ENCODE results near the gene PML. TPM values are rescaled to one million over a fixed set of nuclear protein-coding genes. Genes with fewer than 3 reads are reported as not detected.
"Not testable (repeated sequence)": the region's sequence is repeated elsewhere in the genome, so short reads cannot be mapped to it uniquely, and the experiment has no call there.

The PML gene
- polyA plus RNA-seq, 1 donor (not counting 4 experiments of a cell fraction or from before 2014, with no cell fraction given) = 20.5 TPM

DNA sequence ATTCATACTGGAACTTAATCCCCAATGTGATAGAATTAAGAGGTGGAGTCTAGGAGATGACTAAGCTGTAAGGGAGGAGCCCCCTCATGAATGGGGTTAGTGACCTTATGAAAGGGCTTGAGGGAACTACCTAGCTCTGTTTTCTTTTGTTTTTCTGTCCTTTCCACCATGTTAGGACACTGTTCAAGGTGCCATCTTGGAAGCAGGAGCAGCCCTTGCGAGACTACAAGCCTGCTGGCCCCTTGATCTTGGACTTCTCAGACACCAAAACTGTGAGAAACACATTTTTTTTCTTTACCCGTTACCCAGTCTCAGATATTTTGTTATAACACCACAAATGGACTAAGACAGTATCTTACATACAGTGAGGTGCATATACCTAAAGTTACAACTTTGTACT is 61.3 kb downstream of the PML start:
- FAIRE-seq = no peak
- H2AFZ ChIP-seq (ENCODE audit: control insufficient read depth, low read length) = no peak overlapping the region

DNA sequence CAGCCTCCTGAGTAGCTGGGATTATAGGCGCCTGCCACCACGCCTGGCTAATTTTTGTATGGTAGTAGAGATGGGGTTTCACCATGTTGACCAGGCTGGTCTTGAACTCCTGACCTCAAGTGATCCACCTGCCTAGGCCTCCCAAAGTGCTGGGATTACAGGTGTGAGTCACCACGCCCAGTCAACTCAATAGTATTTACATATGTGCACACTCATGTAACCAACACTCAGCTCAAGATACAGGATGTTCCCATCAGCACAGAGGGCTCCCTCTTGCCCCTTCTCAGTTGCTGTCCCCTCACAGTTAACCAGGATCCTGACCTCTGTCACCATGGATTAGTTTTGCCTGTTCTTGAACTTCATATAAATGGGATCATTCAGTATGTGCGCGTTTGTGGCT is 61.8 kb downstream of the PML start:
- FAIRE-seq; H3K4me3 ChIP-seq (ENCODE audit: control insufficient read depth in 2 of 3, extremely low read depth in 1 of 3, insufficient read depth in 2 of 3, low read depth in 1 of 3, low read length in 3 of 3); H3K9me3 ChIP-seq (ENCODE audit: control insufficient read depth, low read depth, low read length); H3K27me3 ChIP-seq (ENCODE audit: control insufficient read depth, extremely low read depth, insufficient read depth, low read length); H4K20me1 ChIP-seq (ENCODE audit: control insufficient read depth, extremely low read depth, insufficient read depth, low read length); H3K4me2 ChIP-seq (ENCODE audit: control insufficient read depth, extremely low read depth, insufficient read depth, low read depth, low read length); H3K9me1 ChIP-seq (ENCODE audit: control insufficient read depth, extremely low read depth, insufficient read depth, low read length); H2AFZ ChIP-seq (ENCODE audit: control insufficient read depth, low read length); H3K9ac ChIP-seq (ENCODE audit: control insufficient read depth, extremely low read depth, insufficient read depth, low read length); DNase-seq (ENCODE audit: low read depth, low spot score); dilution Hi-C loops (cut with MboI; ENCODE audit: extremely low pct_ligation_motif_present, low sequenced_read_pairs); H3K79me2 ChIP-seq (ENCODE audit: control insufficient read depth, insufficient read depth, low read length); H3K27ac ChIP-seq (ENCODE audit: control insufficient read depth, insufficient read depth, low read length); H3K36me3 ChIP-seq (ENCODE audit: control insufficient read depth in 2 of 2, extremely low read depth in 1 of 2, insufficient read depth in 2 of 2, low read length in 2 of 2); H3K4me1 ChIP-seq (ENCODE audit: control insufficient read depth, extremely low read depth, insufficient read depth, low read length): not testable (repeated sequence)

More for the DNA sequence above, 61.3 kb downstream of the PML start:
- no peaks in the 10 kb centered on the region for H3K79me2 ChIP-seq (ENCODE audit: control insufficient read depth, insufficient read depth, low read length)
- no peak overlapping the region for H3K27ac ChIP-seq (ENCODE audit: control insufficient read depth, insufficient read depth, low read length)
- DNase-seq (ENCODE audit: low read depth, low spot score) = no peak
- no peak overlapping the region for H3K9ac ChIP-seq (ENCODE audit: control insufficient read depth, extremely low read depth, insufficient read depth, low read length)
- H3K4me2 ChIP-seq (ENCODE audit: control insufficient read depth, extremely low read depth, insufficient read depth, low read depth, low read length) = no peak overlapping the region
- no peaks in the 10 kb centered on the region for H4K20me1 ChIP-seq (ENCODE audit: control insufficient read depth, extremely low read depth, insufficient read depth, low read length)
- no peak overlapping the region for H3K4me3 ChIP-seq (ENCODE audit: control insufficient read depth in 2 of 3, extremely low read depth in 1 of 3, insufficient read depth in 2 of 3, low read depth in 1 of 3, low read length in 3 of 3)
- H3K9me3 ChIP-seq (ENCODE audit: control insufficient read depth, low read depth, low read length) = peaks cover 2% of the 10 kb centered on the region
- H3K36me3 ChIP-seq (ENCODE audit: control insufficient read depth in 2 of 2, extremely low read depth in 1 of 2, insufficient read depth in 2 of 2, low read length in 2 of 2) = no peaks in the 10 kb centered on the region
- no peaks in the 10 kb centered on the region for H3K27me3 ChIP-seq (ENCODE audit: control insufficient read depth, extremely low read depth, insufficient read depth, low read length)
- TF ChIP-seq, protein P1, sequence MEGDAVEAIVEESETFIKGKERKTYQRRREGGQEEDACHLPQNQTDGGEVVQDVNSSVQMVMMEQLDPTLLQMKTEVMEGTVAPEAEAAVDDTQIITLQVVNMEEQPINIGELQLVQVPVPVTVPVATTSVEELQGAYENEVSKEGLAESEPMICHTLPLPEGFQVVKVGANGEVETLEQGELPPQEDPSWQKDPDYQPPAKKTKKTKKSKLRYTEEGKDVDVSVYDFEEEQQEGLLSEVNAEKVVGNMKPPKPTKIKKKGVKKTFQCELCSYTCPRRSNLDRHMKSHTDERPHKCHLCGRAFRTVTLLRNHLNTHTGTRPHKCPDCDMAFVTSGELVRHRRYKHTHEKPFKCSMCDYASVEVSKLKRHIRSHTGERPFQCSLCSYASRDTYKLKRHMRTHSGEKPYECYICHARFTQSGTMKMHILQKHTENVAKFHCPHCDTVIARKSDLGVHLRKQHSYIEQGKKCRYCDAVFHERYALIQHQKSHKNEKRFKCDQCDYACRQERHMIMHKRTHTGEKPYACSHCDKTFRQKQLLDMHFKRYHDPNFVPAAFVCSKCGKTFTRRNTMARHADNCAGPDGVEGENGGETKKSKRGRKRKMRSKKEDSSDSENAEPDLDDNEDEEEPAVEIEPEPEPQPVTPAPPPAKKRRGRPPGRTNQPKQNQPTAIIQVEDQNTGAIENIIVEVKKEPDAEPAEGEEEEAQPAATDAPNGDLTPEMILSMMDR (optimal IDR thresholded peaks at IDR 0.05 in 1 of 3, IDR thresholded peaks at IDR 0.05 in 1 of 3, conservative IDR thresholded peaks at IDR 0.05 in 1 of 3; ENCODE audit: extremely low read depth in 1 of 3, insufficient read depth in 2 of 3, low read length in 3 of 3) = no peak
- TF ChIP-seq EZH2 (IDR thresholded peaks at IDR 0.05; ENCODE audit: low read length) = no peak
- H3K4me1 ChIP-seq (ENCODE audit: control insufficient read depth, extremely low read depth, insufficient read depth, low read length) = peaks cover 13% of the 10 kb centered on the region
- H3K9me1 ChIP-seq (ENCODE audit: control insufficient read depth, extremely low read depth, insufficient read depth, low read length) = no peaks in the 10 kb centered on the region
- dilution Hi-C loops (cut with MboI; ENCODE audit: extremely low pct_ligation_motif_present, low sequenced_read_pairs) = no loop called here

DNA sequence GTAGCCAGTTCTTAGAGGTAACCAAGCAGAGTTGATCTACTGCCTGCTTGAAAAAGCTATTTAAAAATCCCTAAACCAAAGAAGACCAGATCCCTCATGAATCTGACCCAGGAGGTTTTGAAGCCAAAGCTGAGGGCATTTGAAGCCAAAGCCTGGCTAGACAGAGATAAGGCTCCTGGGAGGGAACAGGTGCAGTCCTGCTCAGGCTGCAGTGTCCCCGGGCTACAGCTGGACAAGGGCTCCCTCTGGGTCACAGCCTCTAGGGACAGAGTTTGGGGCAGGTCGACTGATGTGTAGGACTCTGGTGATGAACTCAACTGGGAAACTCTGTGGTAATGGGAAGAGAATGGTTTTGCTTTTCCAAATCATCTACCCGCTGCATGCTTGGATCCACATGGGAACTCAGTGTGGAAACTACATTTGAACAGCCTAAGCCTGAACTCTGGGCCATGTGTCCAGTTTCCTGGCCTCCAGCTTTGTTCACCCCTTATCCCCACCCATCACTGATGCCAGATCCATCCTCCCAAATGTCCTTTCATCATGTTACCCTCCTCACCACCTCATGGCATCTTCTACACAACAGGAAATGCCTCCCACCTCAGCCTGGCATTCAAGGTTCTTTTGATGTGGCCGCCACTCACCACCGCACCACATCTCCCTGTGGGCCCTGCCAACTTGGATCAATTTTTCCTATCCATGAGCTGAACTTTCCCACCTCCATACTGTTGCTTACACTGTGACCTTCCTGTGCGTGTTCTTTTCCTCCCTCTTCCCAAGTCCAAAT is 64.7 kb downstream of the PML start:
- H3K4me1 ChIP-seq (ENCODE audit: control insufficient read depth, extremely low read depth, insufficient read depth, low read length); DNase-seq (ENCODE audit: low read depth, low spot score); H3K79me2 ChIP-seq (ENCODE audit: control insufficient read depth, insufficient read depth, low read length); H2AFZ ChIP-seq (ENCODE audit: control insufficient read depth, low read length); H3K36me3 ChIP-seq (ENCODE audit: control insufficient read depth in 2 of 2, extremely low read depth in 1 of 2, insufficient read depth in 2 of 2, low read length in 2 of 2); H3K27ac ChIP-seq (ENCODE audit: control insufficient read depth, insufficient read depth, low read length); H3K4me2 ChIP-seq (ENCODE audit: control insufficient read depth, extremely low read depth, insufficient read depth, low read depth, low read length); H3K9me3 ChIP-seq (ENCODE audit: control insufficient read depth, low read depth, low read length); dilution Hi-C loops (cut with MboI; ENCODE audit: extremely low pct_ligation_motif_present, low sequenced_read_pairs); H3K4me3 ChIP-seq (ENCODE audit: control insufficient read depth in 2 of 3, extremely low read depth in 1 of 3, insufficient read depth in 2 of 3, low read depth in 1 of 3, low read length in 3 of 3); FAIRE-seq; H4K20me1 ChIP-seq (ENCODE audit: control insufficient read depth, extremely low read depth, insufficient read depth, low read length); H3K27me3 ChIP-seq (ENCODE audit: control insufficient read depth, extremely low read depth, insufficient read depth, low read length); H3K9ac ChIP-seq (ENCODE audit: control insufficient read depth, extremely low read depth, insufficient read depth, low read length); H3K9me1 ChIP-seq (ENCODE audit: control insufficient read depth, extremely low read depth, insufficient read depth, low read length): not testable (repeated sequence)

Measured in keratinocyte (primary cell).